ENCODE data around the gene AKNA. TPM values are rescaled to one million over a fixed set of nuclear protein-coding genes. Genes with fewer than 3 reads are reported as not detected.

The AKNA gene
- polyA plus RNA-seq, 2 of the 4 experiments (the other 2 are of a cell fraction) = 2.7 to 4.6 TPM

DNA sequence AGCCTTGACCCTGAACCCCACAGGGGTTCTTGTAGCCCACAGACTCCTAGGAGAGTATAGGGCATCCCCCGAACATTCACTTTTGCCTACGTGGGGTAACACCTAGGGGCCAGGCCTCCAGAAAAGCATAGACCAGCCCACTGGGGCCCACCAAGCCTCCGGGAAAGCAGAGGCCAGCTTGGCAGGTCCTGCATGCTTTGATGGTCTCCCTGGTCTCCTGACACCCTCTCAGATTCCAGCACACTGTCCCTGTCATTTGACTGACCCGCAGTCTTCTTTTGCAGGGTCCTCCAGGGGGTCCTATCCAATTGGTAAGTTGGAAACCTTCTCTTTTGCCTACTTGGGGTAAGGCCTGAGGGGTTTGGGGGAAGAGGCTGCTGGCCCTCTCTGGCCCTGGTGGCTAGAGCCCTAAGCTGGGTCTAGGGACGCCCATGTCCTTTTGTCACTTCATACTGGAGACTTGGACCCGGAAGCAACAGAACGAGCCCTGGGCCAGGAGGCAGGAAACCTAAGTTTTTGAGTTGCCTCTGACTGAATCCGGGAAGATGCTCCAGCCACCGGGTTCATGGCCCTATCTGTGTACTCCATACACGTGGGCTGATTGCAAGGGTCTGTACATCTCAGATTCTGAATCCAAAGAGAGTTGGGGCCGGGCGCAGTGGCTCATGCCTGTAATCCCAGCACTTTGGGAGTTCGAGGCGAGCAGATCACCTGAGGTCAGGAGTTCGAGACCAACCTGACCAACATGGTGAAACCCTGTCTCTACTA lies 85.8 kb downstream of the AKNA start:
- WGBS (ENCODE audit: missing lambda C conversion rate) = 80% methylated on average over 13 of the region's 15 CpGs
- CTCF ChIA-PET = interaction anchor here (0.7 kb wide), 1 partner anchor 11 kb away, joined by 5 read pairs; no protein-coding TSS in a partner anchor

DNA sequence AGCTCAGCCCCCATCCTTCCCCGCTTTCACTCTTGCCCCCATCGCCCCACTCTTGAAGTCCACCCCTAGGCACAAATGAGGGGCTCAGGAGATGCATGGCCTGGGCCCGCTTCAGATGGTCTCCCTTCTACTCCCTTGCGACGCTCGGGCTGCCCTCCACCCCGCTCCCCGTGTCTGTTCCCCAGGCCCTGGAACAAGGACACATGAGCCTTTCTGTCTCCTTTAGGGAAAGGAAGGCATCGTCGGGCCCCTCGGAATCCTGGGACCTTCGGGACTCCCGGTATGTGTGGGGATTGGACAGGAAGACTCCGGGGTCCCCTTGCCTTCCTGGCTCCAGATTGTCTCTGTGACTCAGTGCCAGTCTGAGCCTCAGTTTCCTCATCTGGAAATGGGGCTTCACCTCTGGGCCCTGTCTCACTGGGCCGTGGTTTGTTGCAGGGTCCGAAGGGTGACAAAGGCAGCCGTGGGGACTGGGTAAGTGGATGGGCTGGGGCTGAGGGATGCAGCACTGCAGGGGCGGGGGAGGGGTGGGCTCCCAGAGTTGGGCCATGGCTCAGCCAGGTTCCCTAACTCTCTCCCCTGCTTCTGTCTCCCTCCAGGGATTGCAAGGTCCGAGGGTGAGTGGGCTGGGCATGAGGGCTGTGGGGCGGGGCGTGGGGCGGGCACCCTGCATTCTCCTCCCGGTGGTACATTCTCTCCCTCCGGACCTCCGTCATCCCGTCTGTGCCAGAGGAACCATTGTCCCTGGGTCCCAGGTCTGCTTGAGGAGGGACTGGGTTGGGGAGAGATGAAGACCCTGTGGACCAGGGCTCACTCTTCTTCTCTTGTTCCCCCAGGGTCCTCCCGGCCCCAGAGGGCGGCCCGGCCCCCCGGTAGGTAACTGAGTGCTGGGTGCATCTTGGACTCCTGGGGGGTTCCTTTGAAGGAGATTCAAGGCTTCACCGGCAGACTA lies 86.7 kb downstream of the AKNA start:
- H3K4me3 ChIP-seq = no peak overlapping the region
- ChIA-PET POLR2A (no interaction called here), CTCF (interaction anchor here (2.4 to 3.8 kb wide), 4 partner anchors 11 to 218 kb away, joined by 17 to 40 read pairs (median 18); partner anchors contain the start of gene COL27A1)
- 91% methylated on average over 24 of the region's 31 CpGs for WGBS (ENCODE audit: missing lambda C conversion rate)
- no peak overlapping the region for H3K27ac ChIP-seq
- no peak for FAIRE-seq
- ATAC-seq = no peak
- H3K9me3 ChIP-seq = no peaks in the 10 kb centered on the region
- no peaks in the 10 kb centered on the region for H3K4me1 ChIP-seq
- no peak for DNase-seq (ENCODE audit: low read depth in 1 of 2, low spot score in 1 of 2)
- no peak overlapping the region for H3K4me2 ChIP-seq
- TF ChIP-seq FOXS1 (CRISPR knock-in tag; IDR thresholded peaks at IDR 0.05) (no peak), REST (IDR thresholded peaks at IDR 0.05) (no peak), NFE2L2 (conservative IDR thresholded peaks at IDR 0.05; ENCODE audit: low read length) (no peak), ZC3H11A (IDR thresholded peaks at IDR 0.05) (no peak), TP53 (CRISPR knock-in tag; IDR thresholded peaks at IDR 0.05) (no peak), EHF (CRISPR knock-in tag; IDR thresholded peaks at IDR 0.05) (no peak), MYC (IDR thresholded peaks at IDR 0.05; ENCODE audit: borderline replicate concordance, low read length) (no peak), RAD21 (conservative IDR thresholded peaks at IDR 0.05 in 1 of 2, IDR thresholded peaks at IDR 0.05 in 1 of 2) (no peak)

More for the DNA sequence above, 85.8 kb downstream of the AKNA start:
- DNase-seq (ENCODE audit: low read depth in 1 of 2, low spot score in 1 of 2) (no peak), FAIRE-seq (no peak), ATAC-seq (no peak)
- H3K27ac ChIP-seq = no peak overlapping the region
- no peaks in the 10 kb centered on the region for H3K9me3 ChIP-seq
- TF ChIP-seq KDM1A (IDR thresholded peaks at IDR 0.05; ENCODE audit: low read depth) (no peak), RARB (CRISPR knock-in tag; IDR thresholded peaks at IDR 0.05) (no peak), EHF (CRISPR knock-in tag; IDR thresholded peaks at IDR 0.05) (no peak), CHD4 (IDR thresholded peaks at IDR 0.05; ENCODE audit: borderline replicate concordance) (no peak), CTCF (IDR thresholded peaks at IDR 0.05) (no peak), REST (IDR thresholded peaks at IDR 0.05) (no peak), CBX2 (IDR thresholded peaks at IDR 0.05; ENCODE audit: borderline replicate concordance, low read depth) (no peak), FOXS1 (CRISPR knock-in tag; IDR thresholded peaks at IDR 0.05) (no peak), CHD2 (IDR thresholded peaks at IDR 0.05; ENCODE audit: low read length, partially characterized antibody) (no peak), POLR2A (IDR thresholded peaks at IDR 0.05; ENCODE audit: low read length) (no peak), NPAS2 (CRISPR knock-in tag; IDR thresholded peaks at IDR 0.05; ENCODE audit: borderline replicate concordance) (no peak)
- H3K4me2 ChIP-seq = no peak overlapping the region
- POLR2A ChIA-PET = no interaction called here
- no peaks in the 10 kb centered on the region for H3K4me1 ChIP-seq
- H3K4me3 ChIP-seq = no peak overlapping the region
